HCT116 (cell line): ENCODE results near the gene ENTPD6. TPM values are rescaled to one million over a fixed set of nuclear protein-coding genes. Genes with fewer than 3 reads are reported as not detected.

ENCODE experiments used
- ATAC-seq: fragments of 200-7000 bp; cut with Tn5 transposase; 2 replicates; pipeline ENCODE4 v1.9.1; 2020; ENCODE audit warnings: mild to moderate bottlenecking, moderate library complexity
- BruUV-seq: library from RNA; stranded (reverse); fragments of 400-500 nt; replicated peaks from 2 replicates; lab custom pipeline; 2021; lab: Mats Ljungman, UMichigan
- CTCF ChIA-PET: fragments of 300-600 bp; sonication (Branson Sonifier 250); formaldehyde crosslinking; loops from one replicate; lab custom pipeline; 2021; ENCODE audit warnings: antibody characterized with exemption; lab: Charles Lee
- POLR2A ChIA-PET: fragments of 300-600, 350-600 bp; sonication (Branson Sonifier 250); formaldehyde crosslinking; loops from one replicate; lab custom pipeline; 2021; ENCODE audit warnings: antibody characterized with exemption; lab: Charles Lee
- RAD21 ChIA-PET, 2 experiments: fragments of 300-600 bp; sonication (Branson Sonifier 250); formaldehyde crosslinking; loops; one replicate each; lab custom pipeline; 2023; ENCODE audit warnings: low total read pairs in 2 of 2; ENCODE audit not compliant: uncharacterized antibody in 2 of 2, unreplicated experiment in 2 of 2, low non-redundant PET in 1 of 2; lab: Charles Lee
- DNase-seq: peaks from one replicate; pipeline ENCODE4 v3.0.0-alpha.2; 2010; ENCODE audit warnings: low read depth, low spot score
- H2AFZ ChIP-seq: fragments of 200-600 bp; shearing (Covaris generic), sonication (generic); 2 replicates; pipeline ENCODE4 v1.6.1; 2017; ENCODE audit warnings: low read depth, mixed run types, mixed read lengths, antibody characterized with exemption, low read length; ENCODE audit not compliant: poor library complexity, severe bottlenecking
- H3K27ac ChIP-seq: 2 replicates; pipeline ENCODE4 v1.5.1; 2012; ENCODE audit warnings: low read depth, low read length
- H3K27me3 ChIP-seq: fragments of 200-600 bp; sonication (generic); 2 replicates; pipeline ENCODE4 v1.6.1; 2016; ENCODE audit warnings: mixed run types, low read length, mixed read lengths; ENCODE audit not compliant: insufficient read depth
- H3K36me3 ChIP-seq, 2 experiments: fragments of 200-500 bp in 1 of 2; fragments of 200-600 bp in 1 of 2; sonication (Bioruptor generic) in 1 of 2; sonication (generic) in 1 of 2; 2 replicates each; pipeline versions ENCODE4 v1.5.1 to v1.6.1; 2014 to 2016; ENCODE audit warnings: low read length in 2 of 2, inconsistent platforms in 1 of 2, mixed read lengths in 1 of 2, mixed run types in 1 of 2; ENCODE audit not compliant: insufficient read depth in 2 of 2, control insufficient read depth in 1 of 2
- H3K4me1 ChIP-seq, 2 experiments: fragments of 200-600 bp in 1 of 2; sonication (generic) in 1 of 2; 2 replicates each; pipeline versions ENCODE4 v1.5.1 to v1.6.1; 2012 to 2017; ENCODE audit warnings: low read length in 2 of 2, inconsistent platforms in 1 of 2, mild to moderate bottlenecking in 1 of 2, mixed read lengths in 1 of 2, mixed run types in 1 of 2, moderate library complexity in 1 of 2; ENCODE audit not compliant: insufficient read depth in 2 of 2, control insufficient read depth in 1 of 2
- H3K4me2 ChIP-seq: fragments of 200-600 bp; sonication (generic); 2 replicates; pipeline ENCODE4 v1.6.1; 2017; ENCODE audit warnings: mixed run types, low read length, mixed read lengths
- H3K4me3 ChIP-seq, 2 experiments: fragments of 200-600 bp in 1 of 2; sonication (generic) in 1 of 2; replicated peaks in 1 of 2; 2 replicates each; pipeline ENCODE4 v1.5.1; 2011 to 2016; ENCODE audit warnings: low read length in 2 of 2, control low read depth in 1 of 2, low read depth in 1 of 2, mild to moderate bottlenecking in 1 of 2, mixed read lengths in 1 of 2, mixed run types in 1 of 2
- H3K79me2 ChIP-seq: fragments of 200-600 bp; sonication (generic); 2 replicates; pipeline ENCODE4 v1.6.1; 2017; ENCODE audit warnings: mild to moderate bottlenecking, mixed run types, low read length, moderate library complexity, mixed read lengths; ENCODE audit not compliant: insufficient read depth
- H3K9ac ChIP-seq: fragments of 200-600 bp; sonication (generic); 2 replicates; pipeline ENCODE4 v1.6.1; 2016; ENCODE audit warnings: low read length, mixed read lengths
- H3K9me2 ChIP-seq: fragments of 200-600 bp; sonication (generic), shearing (Covaris generic); 2 replicates; pipeline ENCODE4 v1.6.1; 2017; ENCODE audit warnings: mixed run types, mild to moderate bottlenecking, moderate library complexity; ENCODE audit not compliant: insufficient read depth
- H3K9me3 ChIP-seq, 2 experiments: fragments of 200-500 bp in 1 of 2; fragments of 200-600 bp in 1 of 2; sonication (Bioruptor generic) in 1 of 2; sonication (generic) in 1 of 2; 2 replicates each; pipeline ENCODE4 v1.6.1; 2014 to 2017; ENCODE audit warnings: low read length in 2 of 2, mixed read lengths in 2 of 2, inconsistent platforms in 1 of 2, low read depth in 1 of 2, mild to moderate bottlenecking in 1 of 2, mixed run types in 1 of 2, moderate library complexity in 1 of 2; ENCODE audit not compliant: control insufficient read depth in 1 of 2, insufficient read depth in 1 of 2
- H4K20me1 ChIP-seq: fragments of 200-600 bp; sonication (generic), shearing (Covaris generic); 2 replicates; pipeline ENCODE4 v1.6.1; 2017; ENCODE audit warnings: mixed run types, mild to moderate bottlenecking, moderate library complexity; ENCODE audit not compliant: insufficient read depth
- EGR1 ChIP-seq: IDR thresholded peaks from 2 replicates; pipeline ENCODE4 v1.6.1; 2012; ENCODE audit warnings: low read depth
- ELF1 ChIP-seq: IDR thresholded peaks from 2 replicates; pipeline ENCODE4 v1.6.1; 2012; ENCODE audit warnings: low read depth, borderline replicate concordance
- EZH2phosphoT487 ChIP-seq: fragments of 200-600 bp; IDR thresholded peaks from 2 replicates; pipeline ENCODE4 v1.6.1; 2018; ENCODE audit warnings: antibody characterized with exemption, borderline replicate concordance
- MAX ChIP-seq: IDR thresholded peaks from 2 replicates; pipeline ENCODE4 v1.6.1; 2012
- SIN3A ChIP-seq: IDR thresholded peaks from 2 replicates; pipeline ENCODE4 v1.6.1; 2012; ENCODE audit warnings: low read depth
- SP1 ChIP-seq: IDR thresholded peaks from 2 replicates; pipeline ENCODE4 v1.6.1; 2012; ENCODE audit warnings: low read depth
- SRF ChIP-seq: IDR thresholded peaks from 2 replicates; pipeline ENCODE4 v1.6.1; 2012; ENCODE audit warnings: low read depth
- TCF7L2 ChIP-seq: IDR thresholded peaks from 2 replicates; pipeline ENCODE4 v1.7.0; 2011; ENCODE audit warnings: borderline replicate concordance, inconsistent platforms; ENCODE audit not compliant: insufficient read depth, insufficient read length; ENCODE audit errors: extremely low read depth
- YY1 ChIP-seq: IDR thresholded peaks from 2 replicates; pipeline ENCODE4 v1.6.1; 2011; ENCODE audit warnings: low read length, low read depth, moderate library complexity, mild to moderate bottlenecking; ENCODE audit not compliant: insufficient replicate concordance; ENCODE audit errors: extremely low read depth
- ZFX ChIP-seq: fragments of 450-650 bp; IDR thresholded peaks from 2 replicates; pipeline ENCODE4 v1.6.1; 2017
- intact Hi-C: fragments of 100-400 bp; cut with micrococcal nuclease; formaldehyde crosslinking; loops from 2 replicates; pipeline ENCODE4 v1.10.0; 2022
- total RNA-seq: library from RNA; stranded (reverse); gene quantifications from one replicate; pipeline ENCODE4 v1.2.1, GENCODE V29; 2021; ENCODE audit not compliant: unreplicated experiment

Gene ENTPD6
- total RNA-seq, 1 experiment from 2014 or later = 89.2 TPM

GRCh38 chr20:25194333-25194972, 1.1 kb upstream of the ENTPD6 start:
- intact Hi-C loops = loop anchor here (10.0 kb wide), 1 partner anchor 1560 kb away; the partner anchor contains the start of gene CST3
- Histone ChIP-seq H3K4me3 (no peak overlapping the region; a peak in 1 of 4 replicates), H3K27ac (no peak overlapping the region), H2AFZ (no peak overlapping the region), H3K4me1 (peaks cover 9 to 25% of the 10 kb centered on the region in 2 experiments; a peak in 3 of 4 replicates), H3K27me3 (no peaks in the 10 kb centered on the region), H3K79me2 (peaks cover 34% of the 10 kb centered on the region), H3K36me3 (no peaks in the 10 kb centered on the region), H4K20me1 (no peaks in the 10 kb centered on the region)
- POLR2A ChIA-PET = interaction anchor here (0.9 to 1.9 kb wide), 2 partner anchors 37 to 53 kb away, joined by 3 to 7 read pairs; partner anchors contain the start of gene PYGB
- no peak for DNase-seq
- TF ChIP-seq YY1 = no peak
- no peak for TF ChIP-seq EZH2phosphoT487
- TF ChIP-seq SIN3A = no peak
- TF ChIP-seq SRF = no peak
- no peak for TF ChIP-seq ELF1
- TF ChIP-seq SP1 = no peak
- TF ChIP-seq EGR1 = no peak
- no peak for TF ChIP-seq MAX
- TF ChIP-seq ZFX = no peak
- no peak for TF ChIP-seq TCF7L2
- TF ChIP-seq, all 23 proteins: peak for 0
- Histone ChIP-seq H3K9me3 (no peaks in the 10 kb centered on the region), H3K9ac (no peak overlapping the region), H3K4me2 (peak overlapping the region; percentile 97), H3K9me2 (no peaks in the 10 kb centered on the region)
- ChIA-PET CTCF (interaction anchor here (0.7 kb wide), 1 partner anchor 51 kb away, joined by 3 read pairs; no protein-coding TSS in a partner anchor), RAD21 (no interaction called here)
- no TSS peak for BruUV-seq
- ATAC-seq = no peak
